Body of pancreas (tissue), 4 donors: ENCODE measurements around the gene CDRT15.

Source experiments
- CTCF ChIP-seq, 7 experiments: fragments of 450-650 bp in 4 of 7; fragments of 200-600 bp in 3 of 7; sonication (generic) in 3 of 7; IDR thresholded peaks; one replicate each; pipeline ENCODE4 v1.5.1; 2016 to 2019; ENCODE audit warnings: antibody characterized with exemption in 7 of 7
- POLR2A ChIP-seq, 3 donors: fragments of 450-650 bp; IDR thresholded peaks; one replicate each; pipeline ENCODE4 v1.6.1; 2016; ENCODE audit warnings: antibody characterized with exemption in 3 of 3, mild to moderate bottlenecking in 2 of 3

GRCh38 chr17:14214271-14214670 is 22.4 kb downstream of the CDRT15 start:
- TF ChIP-seq CTCF (IDR thresholded peaks at IDR 0.05), result no peak
- TF ChIP-seq POLR2A (IDR thresholded peaks at IDR 0.05), result no peak
